ENCODE measurements around the gene PUS1. TPM values are rescaled to one million over a fixed set of nuclear protein-coding genes. Genes with fewer than 3 reads are reported as not detected.

PUS1 gene
- total RNA-seq, 1 donor from 2014 or later = 22.9 TPM

DNA sequence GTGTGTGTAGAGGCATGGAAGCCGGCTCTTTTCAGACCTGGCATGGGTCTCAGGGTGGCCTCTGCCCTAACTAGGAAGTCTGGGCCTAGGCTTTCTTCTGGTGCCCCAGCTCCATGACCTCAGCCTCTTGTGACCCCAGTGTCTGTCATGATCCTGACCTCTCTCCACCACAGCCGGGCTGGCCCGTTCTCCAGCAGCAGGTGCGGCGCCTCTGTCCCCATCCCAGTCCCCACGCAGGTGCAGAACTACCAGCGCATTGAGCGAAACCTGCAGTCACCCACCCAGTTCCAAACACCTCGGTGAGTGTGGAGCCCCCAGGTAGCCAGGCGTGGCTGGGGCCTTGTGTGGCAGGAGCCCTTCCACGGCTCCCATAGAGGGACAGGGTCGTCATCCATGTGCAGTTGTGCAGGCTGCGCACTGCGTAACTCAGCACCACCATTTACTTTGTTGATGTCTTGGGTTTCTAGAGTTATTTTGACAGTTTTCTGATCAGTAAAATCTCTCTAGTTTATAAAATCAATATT lies 14.8 kb upstream of the PUS1 start:
- FAIRE-seq (no peak), DNase-seq (ENCODE audit: low read depth) (no peak)
- TF ChIP-seq, protein P1, sequence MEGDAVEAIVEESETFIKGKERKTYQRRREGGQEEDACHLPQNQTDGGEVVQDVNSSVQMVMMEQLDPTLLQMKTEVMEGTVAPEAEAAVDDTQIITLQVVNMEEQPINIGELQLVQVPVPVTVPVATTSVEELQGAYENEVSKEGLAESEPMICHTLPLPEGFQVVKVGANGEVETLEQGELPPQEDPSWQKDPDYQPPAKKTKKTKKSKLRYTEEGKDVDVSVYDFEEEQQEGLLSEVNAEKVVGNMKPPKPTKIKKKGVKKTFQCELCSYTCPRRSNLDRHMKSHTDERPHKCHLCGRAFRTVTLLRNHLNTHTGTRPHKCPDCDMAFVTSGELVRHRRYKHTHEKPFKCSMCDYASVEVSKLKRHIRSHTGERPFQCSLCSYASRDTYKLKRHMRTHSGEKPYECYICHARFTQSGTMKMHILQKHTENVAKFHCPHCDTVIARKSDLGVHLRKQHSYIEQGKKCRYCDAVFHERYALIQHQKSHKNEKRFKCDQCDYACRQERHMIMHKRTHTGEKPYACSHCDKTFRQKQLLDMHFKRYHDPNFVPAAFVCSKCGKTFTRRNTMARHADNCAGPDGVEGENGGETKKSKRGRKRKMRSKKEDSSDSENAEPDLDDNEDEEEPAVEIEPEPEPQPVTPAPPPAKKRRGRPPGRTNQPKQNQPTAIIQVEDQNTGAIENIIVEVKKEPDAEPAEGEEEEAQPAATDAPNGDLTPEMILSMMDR (IDR thresholded peaks at IDR 0.05; ENCODE audit: insufficient read depth, low read length, severe bottlenecking) = no peak
- H3K4me3 ChIP-seq (ENCODE audit: low read depth, low read length) = no peak overlapping the region
- H3K27me3 ChIP-seq (ENCODE audit: control insufficient read depth, insufficient read depth, low read length) = no peaks in the 10 kb centered on the region
- peaks cover 54% of the 10 kb centered on the region for H3K36me3 ChIP-seq (ENCODE audit: control insufficient read depth, insufficient read depth, low read length)

DNA sequence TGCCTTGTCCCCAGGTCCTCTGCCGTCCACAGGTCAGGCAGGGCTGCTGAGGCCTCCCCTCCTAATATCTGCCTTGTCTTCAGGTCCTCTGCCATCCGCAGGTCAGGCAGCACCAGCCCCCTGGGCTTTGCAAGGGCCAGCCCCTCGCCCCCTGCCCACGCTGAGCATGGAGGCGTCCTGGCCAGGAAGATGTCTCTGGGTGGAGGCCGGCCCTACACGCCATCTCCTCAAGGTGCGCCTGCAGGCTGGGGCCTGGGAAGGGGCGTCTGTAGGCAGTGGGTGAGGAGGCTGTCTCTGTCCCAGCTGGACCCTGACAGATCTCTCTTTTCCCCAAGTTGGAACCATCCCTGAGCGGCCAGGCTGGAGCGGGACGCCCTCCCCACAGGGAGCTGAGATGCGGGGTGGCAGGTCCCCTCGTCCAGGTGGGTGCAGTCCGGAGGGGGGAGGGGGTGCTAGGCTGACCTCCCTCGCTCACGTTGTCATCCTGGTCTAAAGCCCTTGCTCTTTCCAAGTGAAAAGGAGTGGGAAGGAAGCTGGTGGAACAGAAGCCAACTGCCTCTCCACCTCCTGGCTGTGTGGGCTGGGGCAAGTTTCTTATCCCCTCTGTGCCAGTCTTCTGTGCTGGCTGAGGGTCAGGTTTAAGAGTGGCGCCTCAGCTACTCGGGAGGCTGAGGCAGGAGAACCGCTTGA lies 13.9 kb upstream of the PUS1 start:
- DNase-seq (ENCODE audit: low read depth) (no peak), FAIRE-seq (no peak)
- TF ChIP-seq, protein P1 (IDR thresholded peaks at IDR 0.05; ENCODE audit: insufficient read depth, low read length, severe bottlenecking) = no peak
- peaks cover 55% of the 10 kb centered on the region for H3K36me3 ChIP-seq (ENCODE audit: control insufficient read depth, insufficient read depth, low read length)
- H3K27me3 ChIP-seq (ENCODE audit: control insufficient read depth, insufficient read depth, low read length) = no peaks in the 10 kb centered on the region
- H3K4me3 ChIP-seq (ENCODE audit: low read depth, low read length) = no peak overlapping the region

DNA sequence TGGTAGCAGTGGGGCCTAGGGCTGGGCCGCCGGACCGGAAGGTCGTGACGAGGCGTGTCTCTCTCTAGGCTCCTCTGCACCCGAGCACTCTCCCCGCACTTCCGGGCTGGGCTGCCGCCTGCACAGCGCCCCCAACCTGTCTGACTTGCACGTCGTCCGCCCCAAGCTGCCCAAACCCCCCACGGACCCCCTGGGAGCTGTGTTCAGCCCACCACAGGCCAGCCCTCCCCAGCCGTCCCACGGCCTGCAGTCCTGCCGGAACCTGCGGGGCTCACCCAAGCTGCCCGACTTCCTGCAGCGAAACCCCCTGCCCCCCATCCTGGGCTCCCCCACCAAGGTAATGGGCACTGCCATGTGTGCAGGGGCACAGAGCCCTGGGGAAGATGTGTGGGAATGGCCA lies 13.3 kb upstream of the PUS1 start:
- peaks cover 55% of the 10 kb centered on the region for H3K36me3 ChIP-seq (ENCODE audit: control insufficient read depth, insufficient read depth, low read length)
- TF ChIP-seq, protein P1 (IDR thresholded peaks at IDR 0.05; ENCODE audit: insufficient read depth, low read length, severe bottlenecking) = no peak
- no peaks in the 10 kb centered on the region for H3K27me3 ChIP-seq (ENCODE audit: control insufficient read depth, insufficient read depth, low read length)
- DNase-seq (ENCODE audit: low read depth) = no peak
- no peak overlapping the region for H3K4me3 ChIP-seq (ENCODE audit: low read depth, low read length)
- FAIRE-seq = no peak

DNA sequence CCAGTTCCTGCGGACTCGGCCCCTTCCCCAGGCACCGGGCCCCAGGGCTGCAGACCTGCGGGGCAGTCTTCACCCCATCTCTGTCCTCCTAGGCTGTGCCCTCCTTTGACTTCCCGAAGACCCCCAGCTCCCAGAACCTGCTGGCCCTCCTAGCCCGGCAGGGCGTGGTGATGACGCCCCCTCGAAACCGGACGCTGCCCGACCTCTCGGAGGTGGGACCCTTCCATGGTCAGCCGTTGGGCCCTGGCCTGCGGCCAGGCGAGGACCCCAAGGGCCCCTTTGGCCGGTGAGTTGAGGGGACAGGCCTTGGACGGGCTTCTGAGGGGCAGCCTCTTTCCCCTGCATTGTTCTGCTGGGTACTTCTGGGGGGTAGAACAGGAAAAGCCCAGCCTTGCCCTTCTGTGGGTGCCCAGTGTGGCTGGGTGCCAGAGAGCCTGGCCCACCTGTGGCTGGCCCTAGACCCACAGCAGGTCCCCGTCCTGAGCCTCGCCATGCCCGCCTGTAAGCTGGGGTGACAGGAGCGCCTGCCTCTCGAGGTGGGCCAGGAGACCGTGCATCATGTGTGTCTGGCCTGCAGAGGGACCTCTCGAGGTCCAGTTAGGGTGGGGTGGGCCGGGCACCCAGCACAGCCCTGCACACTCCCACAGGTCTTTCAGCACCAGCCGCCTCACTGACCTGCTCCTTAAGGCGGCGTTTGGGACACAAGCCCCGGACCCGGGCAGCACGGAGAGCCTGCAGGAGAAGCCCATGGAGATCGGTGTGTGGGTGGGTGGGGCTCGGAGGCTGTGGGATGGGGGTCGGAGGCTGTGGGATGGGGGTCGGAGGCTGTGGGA lies 12.6 kb upstream of the PUS1 start:
- Histone ChIP-seq H3K4me3 (ENCODE audit: low read depth, low read length) (no peak overlapping the region), H3K27me3 (ENCODE audit: control insufficient read depth, insufficient read depth, low read length) (no peaks in the 10 kb centered on the region), H3K36me3 (ENCODE audit: control insufficient read depth, insufficient read depth, low read length) (peaks cover 54% of the 10 kb centered on the region)
- no peak for DNase-seq (ENCODE audit: low read depth)
- TF ChIP-seq, protein P1 (IDR thresholded peaks at IDR 0.05; ENCODE audit: insufficient read depth, low read length, severe bottlenecking) = no peak
- FAIRE-seq = no peak

DNA sequence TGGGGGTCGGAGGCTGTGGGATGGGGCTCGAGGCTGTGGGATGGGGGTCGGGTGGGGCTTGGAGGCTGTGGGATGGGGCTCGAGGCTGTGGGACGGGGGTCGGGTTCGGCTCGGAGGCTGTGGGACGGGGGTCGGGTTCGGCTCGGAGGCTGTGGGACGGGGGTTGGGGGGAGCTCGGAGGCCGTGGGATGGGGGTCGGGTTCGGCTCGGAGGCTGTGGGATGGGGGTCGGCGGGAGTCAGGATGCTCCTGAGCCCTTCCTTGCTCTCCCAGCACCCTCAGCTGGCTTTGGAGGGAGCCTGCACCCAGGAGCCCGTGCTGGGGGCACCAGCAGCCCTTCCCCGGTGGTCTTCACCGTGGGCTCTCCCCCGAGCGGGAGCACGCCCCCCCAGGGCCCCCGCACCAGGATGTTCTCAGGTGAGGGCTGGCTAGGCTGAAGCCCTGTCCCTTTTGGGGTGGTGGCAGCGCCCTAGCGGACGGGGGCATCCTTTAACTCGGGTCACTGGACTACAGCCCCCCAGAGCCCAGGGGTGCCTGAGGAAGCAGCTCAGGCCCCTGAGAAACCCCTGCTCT lies 11.9 kb upstream of the PUS1 start:
- FAIRE-seq = no peak
- TF ChIP-seq, protein P1 (IDR thresholded peaks at IDR 0.05; ENCODE audit: insufficient read depth, low read length, severe bottlenecking) = no peak
- no peak for DNase-seq (ENCODE audit: low read depth)
- Histone ChIP-seq H3K36me3 (ENCODE audit: control insufficient read depth, insufficient read depth, low read length) (peaks cover 50% of the 10 kb centered on the region), H3K4me3 (ENCODE audit: low read depth, low read length) (no peak overlapping the region), H3K27me3 (ENCODE audit: control insufficient read depth, insufficient read depth, low read length) (no peaks in the 10 kb centered on the region)
